SK-N-SH (cell line): ENCODE measurements around the gene ATN1. TPM values are rescaled to one million over a fixed set of nuclear protein-coding genes. Genes with fewer than 3 reads are reported as not detected.
A peak's percentile ranks its signal among the peaks of the same experiment; 100 is the strongest.

ENCODE experiments used
- CTCF ChIA-PET: fragments of 300-600, 350-600 bp; formaldehyde crosslinking; extraction: SDS; loops from one replicate; lab custom pipeline; 2021; lab: Yijun Ruan, JAX
- POLR2A ChIA-PET: fragments of 350-600 bp; sonication (Branson Sonifier 250); formaldehyde crosslinking; extraction: SDS; loops from one replicate; lab custom pipeline; 2020; ENCODE audit warnings: antibody characterized with exemption, inconsistent platforms; lab: Yijun Ruan, JAX
- DNase-seq: peaks from one replicate; pipeline ENCODE4 v3.0.0; 2012
- H2AFZ ChIP-seq: fragments of 200-600 bp; sonication (generic); 2 replicates; pipeline ENCODE4 v1.8.1; 2016; ENCODE audit warnings: antibody characterized with exemption, mild to moderate bottlenecking, low read depth
- H3F3A ChIP-seq: fragments of 200-600 bp; sonication (generic); replicated peaks from 2 replicates; pipeline ENCODE3; 2016; ENCODE audit warnings: antibody characterized with exemption, mild to moderate bottlenecking; ENCODE audit not compliant: insufficient read depth
- H3K27ac ChIP-seq, 2 experiments: fragments of 200-500 bp in 1 of 2; fragments of 200-600 bp in 1 of 2; sonication (Bioruptor generic) in 1 of 2; sonication (generic), shearing (Covaris generic) in 1 of 2; 2 replicates each; pipeline versions ENCODE4 v1.5.1 to v1.6.1; 2014 to 2016; ENCODE audit warnings: low read depth in 2 of 2, inconsistent platforms in 1 of 2, low read length in 1 of 2, mild to moderate bottlenecking in 1 of 2, mixed read lengths in 1 of 2
- H3K27me3 ChIP-seq: fragments of 200-600 bp; sonication (generic), shearing (Covaris generic); 2 replicates; pipeline ENCODE4 v1.6.1; 2016; ENCODE audit warnings: mixed run types; ENCODE audit not compliant: insufficient read depth
- H3K36me3 ChIP-seq, 2 experiments: fragments of 200-500 bp in 1 of 2; fragments of 200-600 bp in 1 of 2; sonication (Bioruptor generic) in 1 of 2; sonication (generic) in 1 of 2; replicated peaks in 1 of 2; 2 replicates each; pipeline versions ENCODE3 to v1.5.1; 2014 to 2016; ENCODE audit warnings: low read length in 1 of 2, mild to moderate bottlenecking in 1 of 2; ENCODE audit not compliant: insufficient read depth in 2 of 2, control insufficient read depth in 1 of 2
- H3K4me1 ChIP-seq, 2 experiments: fragments of 200-500 bp in 1 of 2; fragments of 200-600 bp in 1 of 2; sonication (Bioruptor generic) in 1 of 2; sonication (generic), shearing (Covaris generic) in 1 of 2; 2 replicates each; pipeline versions ENCODE4 v1.5.1 to v1.6.1; 2014 to 2016; ENCODE audit warnings: low read depth in 1 of 2, low read length in 1 of 2, mixed run types in 1 of 2; ENCODE audit not compliant: insufficient read depth in 2 of 2, control insufficient read depth in 1 of 2
- H3K4me2 ChIP-seq: fragments of 200-600 bp; sonication (generic), shearing (Covaris generic); 2 replicates; pipeline ENCODE4 v1.6.1; 2017; ENCODE audit warnings: mixed run types
- H3K4me3 ChIP-seq, 2 experiments: fragments of 200-500 bp in 1 of 2; fragments of 200-600 bp in 1 of 2; sonication (Bioruptor generic) in 1 of 2; sonication (generic), shearing (Covaris generic) in 1 of 2; 2 replicates each; pipeline versions ENCODE4 v1.5.1 to v1.8.1; 2014 to 2016; ENCODE audit warnings: low read depth in 2 of 2, inconsistent platforms in 1 of 2, low read length in 1 of 2, mild to moderate bottlenecking in 1 of 2, mixed read lengths in 1 of 2, moderate library complexity in 1 of 2
- H3K79me2 ChIP-seq: fragments of 200-600 bp; sonication (generic); 2 replicates; pipeline ENCODE4 v1.8.1; 2017; ENCODE audit warnings: mild to moderate bottlenecking; ENCODE audit not compliant: insufficient read depth
- H3K9ac ChIP-seq: fragments of 200-600 bp; sonication (generic); 2 replicates; pipeline ENCODE4 v1.6.1; 2017; ENCODE audit warnings: mixed run types
- H3K9me2 ChIP-seq: fragments of 200-600 bp; sonication (generic); 2 replicates; pipeline ENCODE4 v1.6.1; 2017; ENCODE audit warnings: mixed run types
- H3K9me3 ChIP-seq: fragments of 200-600 bp; sonication (generic); 2 replicates; pipeline ENCODE4 v1.6.1; 2017; ENCODE audit warnings: mixed run types, mild to moderate bottlenecking, moderate library complexity
- H4K20me1 ChIP-seq: fragments of 200-600 bp; sonication (generic); 2 replicates; pipeline ENCODE4 v1.6.1; 2017; ENCODE audit warnings: mild to moderate bottlenecking, mixed run types; ENCODE audit not compliant: insufficient read depth
- CHD2 ChIP-seq: fragments of 150-350 bp; IDR thresholded peaks from 2 replicates; pipeline ENCODE4 v1.6.1; 2018; ENCODE audit warnings: low read length; ENCODE audit not compliant: partially characterized antibody
- FOSL2 ChIP-seq: IDR thresholded peaks from 2 replicates; pipeline ENCODE4 v1.4.0; 2012; ENCODE audit warnings: low read depth, mild to moderate bottlenecking, moderate library complexity, borderline replicate concordance
- MXI1 ChIP-seq: IDR thresholded peaks from 2 replicates; pipeline ENCODE4 v1.6.1; 2012; ENCODE audit warnings: mild to moderate bottlenecking, low read depth, low read length, improper control_type of control experiment
- POLR2AphosphoS5 ChIP-seq: IDR thresholded peaks from 2 replicates; pipeline ENCODE4 v1.6.1; 2012; ENCODE audit warnings: low read depth, low read length
- RFX5 ChIP-seq: IDR thresholded peaks from 2 replicates; pipeline ENCODE4 v1.6.1; 2012; ENCODE audit warnings: mild to moderate bottlenecking, improper control_type of control experiment, low read length
- RXRA ChIP-seq: IDR thresholded peaks from 2 replicates; pipeline ENCODE4 v1.4.0; 2012; ENCODE audit warnings: low read depth, mild to moderate bottlenecking, borderline replicate concordance
- SMC3 ChIP-seq: IDR thresholded peaks from 2 replicates; pipeline ENCODE4 v1.6.1; 2012; ENCODE audit warnings: low read depth, low read length, improper control_type of control experiment
- TEAD4 ChIP-seq: IDR thresholded peaks from 2 replicates; pipeline ENCODE4 v1.4.0; 2012; ENCODE audit warnings: mild to moderate bottlenecking, borderline replicate concordance; ENCODE audit not compliant: insufficient read depth
- USF2 ChIP-seq: fragments of 150-350 bp; IDR thresholded peaks from 2 replicates; pipeline ENCODE4 v1.6.1; 2017; ENCODE audit warnings: antibody characterized with exemption, low read length, low read depth, borderline replicate concordance
- WGBS: methylation state at CpG from one replicate; pipeline ENCODE4 v1.1.6; 2017; ENCODE audit warnings: low lambda C conversion rate; 5-methylcytosine and 5-hydroxymethylcytosine counted together
- polyA plus RNA-seq, 3 experiments: library from polyadenylated mRNA; depleted of rRNA; stranded (reverse); fragments of >200 nt; gene quantifications; 2 replicates each; pipeline ENCODE4 v1.2.3, GENCODE V29; 2012
- TF ChIP-seq, protein P1 (sequence below): IDR thresholded peaks from 2 replicates; pipeline ENCODE4 v1.6.1; 2012; ENCODE audit warnings: mild to moderate bottlenecking, low read depth, low read length, moderate library complexity
- TF ChIP-seq, protein P2 (sequence below): fragments of 150-350 bp; IDR thresholded peaks from 2 replicates; pipeline ENCODE4 v1.6.1; 2016; ENCODE audit warnings: mild to moderate bottlenecking, low read depth, low read length

ATN1 gene
- polyA plus RNA-seq, 1 of the 3 experiments (the other 2 are of a cell fraction): 29.3 TPM

DNA sequence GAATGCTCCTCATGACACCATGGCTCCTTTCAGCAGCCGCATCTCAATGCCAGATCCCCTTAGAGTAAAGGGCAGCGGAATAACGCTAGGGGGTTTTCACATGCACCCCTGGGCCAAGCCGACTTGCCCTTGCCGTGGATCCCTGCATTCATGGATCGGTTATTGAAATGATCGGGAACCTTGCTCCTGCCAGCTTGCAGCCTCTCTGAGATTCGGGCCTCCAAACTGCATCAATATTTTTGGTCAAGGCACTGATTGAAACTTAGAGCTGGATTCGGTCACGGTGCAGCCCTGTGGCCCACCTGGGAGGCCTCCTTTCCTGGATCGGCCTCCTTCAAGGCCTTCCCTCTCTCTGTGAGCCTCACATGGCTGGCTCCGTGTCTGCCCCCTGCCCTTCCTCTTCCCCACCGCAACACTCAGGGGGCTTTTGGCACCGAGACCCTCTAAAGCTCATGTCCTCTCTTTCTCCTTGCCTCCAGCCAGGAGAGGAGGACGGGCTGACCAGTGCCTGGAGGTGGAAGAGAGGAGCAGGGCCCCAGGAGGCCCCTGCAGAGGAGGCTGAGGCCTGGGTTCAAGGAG is 25.2 kb downstream of the ATN1 start:
- DNase-seq: peak; percentile 8
- no peaks in the 10 kb centered on the region for H3K36me3 ChIP-seq
- no peak overlapping the region for H3K9ac ChIP-seq
- H3K79me2 ChIP-seq: no peaks in the 10 kb centered on the region
- H3K4me2 ChIP-seq: no peak overlapping the region
- 91% methylated on average over 8 of the region's 15 CpGs for WGBS
- POLR2A ChIA-PET: no interaction called here
- H3F3A ChIP-seq: no peaks in the 10 kb centered on the region
- H3K27me3 ChIP-seq: no peaks in the 10 kb centered on the region
- no peaks in the 10 kb centered on the region for H3K4me1 ChIP-seq
- H3K27ac ChIP-seq: no peak overlapping the region
- H3K9me3 ChIP-seq: no peaks in the 10 kb centered on the region
- CTCF ChIA-PET: interaction anchor here (0.6 to 1.9 kb wide), 4 partner anchors 9 to 413 kb away, joined by 3 to 7 read pairs (median 6); no protein-coding TSS in a partner anchor
- no peak overlapping the region for H3K4me3 ChIP-seq
- TF ChIP-seq SMC3 (no peak), TEAD4 (no peak), RXRA (no peak), POLR2AphosphoS5 (no peak), MXI1 (no peak), RFX5 (no peak), CHD2 (no peak), USF2 (no peak), FOSL2 (no peak)
- TF ChIP-seq, protein P1, sequence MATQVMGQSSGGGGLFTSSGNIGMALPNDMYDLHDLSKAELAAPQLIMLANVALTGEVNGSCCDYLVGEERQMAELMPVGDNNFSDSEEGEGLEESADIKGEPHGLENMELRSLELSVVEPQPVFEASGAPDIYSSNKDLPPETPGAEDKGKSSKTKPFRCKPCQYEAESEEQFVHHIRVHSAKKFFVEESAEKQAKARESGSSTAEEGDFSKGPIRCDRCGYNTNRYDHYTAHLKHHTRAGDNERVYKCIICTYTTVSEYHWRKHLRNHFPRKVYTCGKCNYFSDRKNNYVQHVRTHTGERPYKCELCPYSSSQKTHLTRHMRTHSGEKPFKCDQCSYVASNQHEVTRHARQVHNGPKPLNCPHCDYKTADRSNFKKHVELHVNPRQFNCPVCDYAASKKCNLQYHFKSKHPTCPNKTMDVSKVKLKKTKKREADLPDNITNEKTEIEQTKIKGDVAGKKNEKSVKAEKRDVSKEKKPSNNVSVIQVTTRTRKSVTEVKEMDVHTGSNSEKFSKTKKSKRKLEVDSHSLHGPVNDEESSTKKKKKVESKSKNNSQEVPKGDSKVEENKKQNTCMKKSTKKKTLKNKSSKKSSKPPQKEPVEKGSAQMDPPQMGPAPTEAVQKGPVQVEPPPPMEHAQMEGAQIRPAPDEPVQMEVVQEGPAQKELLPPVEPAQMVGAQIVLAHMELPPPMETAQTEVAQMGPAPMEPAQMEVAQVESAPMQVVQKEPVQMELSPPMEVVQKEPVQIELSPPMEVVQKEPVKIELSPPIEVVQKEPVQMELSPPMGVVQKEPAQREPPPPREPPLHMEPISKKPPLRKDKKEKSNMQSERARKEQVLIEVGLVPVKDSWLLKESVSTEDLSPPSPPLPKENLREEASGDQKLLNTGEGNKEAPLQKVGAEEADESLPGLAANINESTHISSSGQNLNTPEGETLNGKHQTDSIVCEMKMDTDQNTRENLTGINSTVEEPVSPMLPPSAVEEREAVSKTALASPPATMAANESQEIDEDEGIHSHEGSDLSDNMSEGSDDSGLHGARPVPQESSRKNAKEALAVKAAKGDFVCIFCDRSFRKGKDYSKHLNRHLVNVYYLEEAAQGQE: no peak
- TF ChIP-seq, protein P2, sequence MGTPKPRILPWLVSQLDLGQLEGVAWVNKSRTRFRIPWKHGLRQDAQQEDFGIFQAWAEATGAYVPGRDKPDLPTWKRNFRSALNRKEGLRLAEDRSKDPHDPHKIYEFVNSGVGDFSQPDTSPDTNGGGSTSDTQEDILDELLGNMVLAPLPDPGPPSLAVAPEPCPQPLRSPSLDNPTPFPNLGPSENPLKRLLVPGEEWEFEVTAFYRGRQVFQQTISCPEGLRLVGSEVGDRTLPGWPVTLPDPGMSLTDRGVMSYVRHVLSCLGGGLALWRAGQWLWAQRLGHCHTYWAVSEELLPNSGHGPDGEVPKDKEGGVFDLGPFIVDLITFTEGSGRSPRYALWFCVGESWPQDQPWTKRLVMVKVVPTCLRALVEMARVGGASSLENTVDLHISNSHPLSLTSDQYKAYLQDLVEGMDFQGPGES: no peak
- H2AFZ ChIP-seq: no peak overlapping the region
- H3K9me2 ChIP-seq: no peaks in the 10 kb centered on the region
- H4K20me1 ChIP-seq: no peaks in the 10 kb centered on the region
